Measurements from ENCODE around the gene CD52. TPM values are rescaled to one million over a fixed set of nuclear protein-coding genes. Genes with fewer than 3 reads are reported as not detected.

Gene CD52
- total and polyA plus RNA-seq, 11 donors: 1.6 to 89.9 (median 6.5) TPM; not detected in 1

DNA sequence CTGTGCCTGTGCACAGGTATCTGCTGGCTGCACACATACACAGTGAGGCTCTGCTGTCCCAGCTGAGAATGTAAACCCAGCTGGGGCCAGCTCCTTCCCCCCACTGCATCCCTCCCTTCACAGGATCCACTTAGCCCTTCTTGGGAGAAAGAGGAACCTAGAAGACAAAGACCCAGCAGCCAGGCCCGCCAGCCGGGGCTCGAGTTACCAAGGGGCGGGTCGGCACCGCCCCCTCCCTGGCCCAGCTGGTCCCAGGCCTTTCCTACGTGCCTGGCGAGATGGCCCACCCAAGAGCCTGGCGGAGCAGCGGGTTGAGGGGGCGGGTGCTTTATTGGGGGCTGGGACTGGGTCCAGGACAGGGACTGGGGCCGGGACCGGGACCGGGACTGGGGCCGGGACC, 35.8 kb upstream of the CD52 start:
- ATAC-seq: no peak
- H3K9me3 ChIP-seq: no peaks in the 10 kb centered on the region
- intact Hi-C loops (cut with DNase I): loop anchor here in 2 of 10 donors (5.0 kb wide), 2 partner anchors 80 to 245 kb away; no protein-coding TSS in a partner anchor
- DNase-seq: peak in 2 of 5 donors; percentile 49 to 73
- H3K27ac ChIP-seq: peak overlapping the region in 5 of 12 donors; percentile 5 to 98 (median 93)
- H3K27me3 ChIP-seq: no peaks in the 10 kb centered on the region
- TF ChIP-seq, protein P1, sequence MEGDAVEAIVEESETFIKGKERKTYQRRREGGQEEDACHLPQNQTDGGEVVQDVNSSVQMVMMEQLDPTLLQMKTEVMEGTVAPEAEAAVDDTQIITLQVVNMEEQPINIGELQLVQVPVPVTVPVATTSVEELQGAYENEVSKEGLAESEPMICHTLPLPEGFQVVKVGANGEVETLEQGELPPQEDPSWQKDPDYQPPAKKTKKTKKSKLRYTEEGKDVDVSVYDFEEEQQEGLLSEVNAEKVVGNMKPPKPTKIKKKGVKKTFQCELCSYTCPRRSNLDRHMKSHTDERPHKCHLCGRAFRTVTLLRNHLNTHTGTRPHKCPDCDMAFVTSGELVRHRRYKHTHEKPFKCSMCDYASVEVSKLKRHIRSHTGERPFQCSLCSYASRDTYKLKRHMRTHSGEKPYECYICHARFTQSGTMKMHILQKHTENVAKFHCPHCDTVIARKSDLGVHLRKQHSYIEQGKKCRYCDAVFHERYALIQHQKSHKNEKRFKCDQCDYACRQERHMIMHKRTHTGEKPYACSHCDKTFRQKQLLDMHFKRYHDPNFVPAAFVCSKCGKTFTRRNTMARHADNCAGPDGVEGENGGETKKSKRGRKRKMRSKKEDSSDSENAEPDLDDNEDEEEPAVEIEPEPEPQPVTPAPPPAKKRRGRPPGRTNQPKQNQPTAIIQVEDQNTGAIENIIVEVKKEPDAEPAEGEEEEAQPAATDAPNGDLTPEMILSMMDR (IDR thresholded peaks at IDR 0.05): no peak
- no peak for TF ChIP-seq POLR2A (IDR thresholded peaks at IDR 0.05)
- peaks cover 12 to 93% (median 68%) of the 10 kb centered on the region in 12 donors for H3K4me1 ChIP-seq
- 56 to 61% (median 61%) methylated on average over 12 to 15 of the region's 15 CpGs for WGBS, 4 donors
- peak overlapping the region in 7 of 12 donors; percentile 17 to 99 (median 76) for H3K4me3 ChIP-seq
- H3K36me3 ChIP-seq: peaks cover 0 to 24% (median 14%) of the 10 kb centered on the region in 9 donors

DNA sequence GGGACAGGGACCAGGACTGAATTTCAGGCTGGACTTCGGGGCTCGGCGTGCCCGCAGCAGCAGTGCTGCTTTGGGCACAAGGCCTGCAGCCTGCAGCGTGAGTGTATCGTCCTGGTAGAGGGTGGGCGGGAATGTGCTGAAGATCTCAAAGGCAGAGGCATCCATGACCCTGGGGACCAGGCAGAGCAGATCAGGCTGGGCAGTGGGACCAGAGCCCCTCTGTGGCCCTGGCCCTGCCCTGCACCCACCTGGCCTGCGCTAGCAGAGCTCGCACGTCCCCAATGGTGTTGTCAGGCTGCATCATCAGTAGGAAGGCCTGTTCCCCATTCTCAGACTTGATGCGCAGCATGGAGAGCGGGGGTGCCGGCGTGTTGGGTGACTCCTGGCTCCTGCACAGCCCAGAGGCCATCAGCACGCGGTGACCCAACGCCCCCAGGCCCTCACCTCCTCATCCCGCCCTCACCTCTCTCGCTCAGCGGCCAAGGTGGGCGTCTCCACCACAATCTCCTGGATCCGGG, 35.3 kb upstream of the CD52 start:
- no peak for ATAC-seq
- 81 to 89% (median 82%) methylated on average over 11 to 22 of the region's 22 CpGs for WGBS, 4 donors
- intact Hi-C loops (cut with DNase I): loop anchor here in 2 of 10 donors (5.0 kb wide), 2 partner anchors 80 to 245 kb away; no protein-coding TSS in a partner anchor
- Histone ChIP-seq H3K36me3 (peaks cover 0 to 19% (median 9%) of the 10 kb centered on the region in 9 donors), H3K27ac (peak overlapping the region in 5 of 12 donors; percentile 11 to 98 (median 35)), H3K4me1 (peaks cover 12 to 93% (median 66%) of the 10 kb centered on the region in 12 donors), H3K4me3 (peak overlapping the region in 2 of 12 donors; percentile 17 to 70), H3K9me3 (no peaks in the 10 kb centered on the region), H3K27me3 (no peaks in the 10 kb centered on the region)
- DNase-seq: no peak
- no peak for TF ChIP-seq POLR2A (IDR thresholded peaks at IDR 0.05)
- TF ChIP-seq, protein P1 (IDR thresholded peaks at IDR 0.05): no peak

DNA sequence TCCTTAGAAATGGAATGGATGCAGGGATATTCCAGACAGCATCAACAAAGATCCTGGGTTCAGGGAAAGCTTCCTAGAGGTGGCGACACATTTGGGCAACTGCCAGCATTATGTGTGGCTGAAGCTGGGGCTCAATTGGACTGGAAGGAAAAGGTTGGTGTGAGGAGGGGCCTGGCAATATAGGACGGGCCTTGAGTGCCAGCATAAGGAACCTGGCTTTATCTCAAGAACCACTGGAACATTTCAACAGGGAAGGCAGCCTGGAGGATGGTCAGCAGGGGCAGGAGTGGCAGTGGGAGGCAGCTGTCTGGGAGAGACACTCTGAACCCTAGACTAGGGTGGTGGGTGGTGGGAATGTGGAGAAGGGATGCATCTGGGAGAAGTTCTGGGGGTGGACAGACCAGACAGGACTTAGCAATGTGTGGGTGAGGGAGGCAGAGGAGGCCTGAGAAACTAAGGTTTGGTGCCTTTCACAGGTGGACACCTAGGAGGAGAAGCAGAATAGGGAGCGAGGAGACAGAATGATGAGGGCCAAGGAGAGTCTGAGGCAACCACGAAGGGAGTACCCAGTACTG, 34.4 kb upstream of the CD52 start:
- H3K4me3 ChIP-seq: no peak overlapping the region
- no peak for DNase-seq
- ATAC-seq: no peak
- peaks cover 0 to 12% (median 6%) of the 10 kb centered on the region in 9 donors for H3K36me3 ChIP-seq
- peaks cover 12 to 93% (median 62%) of the 10 kb centered on the region in 12 donors for H3K4me1 ChIP-seq
- peak overlapping the region in 6 of 12 donors; percentile 11 to 98 (median 50) for H3K27ac ChIP-seq
- H3K9me3 ChIP-seq: no peaks in the 10 kb centered on the region
- intact Hi-C loops (cut with DNase I): loop anchor here in 2 of 10 donors (5.0 kb wide), 2 partner anchors 79 to 246 kb away; no protein-coding TSS in a partner anchor
- WGBS, 4 donors: 59 to 71% (median 68%) methylated on average over 4 of the region's 4 CpGs
- TF ChIP-seq POLR2A (IDR thresholded peaks at IDR 0.05): no peak
- TF ChIP-seq, protein P1 (IDR thresholded peaks at IDR 0.05): no peak
- H3K27me3 ChIP-seq: no peaks in the 10 kb centered on the region
